K562 (cell line): ENCODE data around the gene ZFPM1.

ENCODE experiments used
- MXI1 ChIP-seq: IDR thresholded peaks from 2 replicates; pipeline ENCODE4 v1.6.1; 2011; ENCODE audit warnings: low read depth, mild to moderate bottlenecking, improper control_type of control experiment, low read length
- MYNN ChIP-seq, 2 experiments: sonication (generic); formaldehyde crosslinking in 1 of 2; IDR thresholded peaks; 2 replicates each; pipeline versions ENCODE4 v1.5.0 to v1.6.1; 2016 to 2020; ENCODE audit warnings: antibody characterized with exemption in 1 of 2, missing genetic modification reagents in 1 of 2
- NR1H2 ChIP-seq: sonication (generic); formaldehyde crosslinking; IDR thresholded peaks from 2 replicates; pipeline ENCODE4 v1.4.0; 2020; ENCODE audit warnings: mild to moderate bottlenecking, missing genetic modification reagents
- SMARCC2 ChIP-seq: fragments of 450-650 bp; IDR thresholded peaks from 2 replicates; pipeline ENCODE4 v1.6.1; 2017; ENCODE audit warnings: antibody characterized with exemption, moderate library complexity, mild to moderate bottlenecking, low read depth
- TEAD4 ChIP-seq, 2 experiments: sonication (generic) in 1 of 2; formaldehyde crosslinking in 1 of 2; IDR thresholded peaks; 2 replicates each; pipeline versions ENCODE4 v1.6.1 to v1.8.0; 2012 to 2022; ENCODE audit warnings: borderline replicate concordance in 1 of 2, inconsistent platforms in 1 of 2, low read length in 1 of 2, mild to moderate bottlenecking in 1 of 2, missing genetic modification reagents in 1 of 2
- TF ChIP-seq, protein P1 (sequence below), 2 experiments: fragments of 200-800 bp in 1 of 2; sonication (Bioruptor generic) in 1 of 2; sonication (generic) in 1 of 2; formaldehyde crosslinking in 1 of 2; IDR thresholded peaks in 1 of 2; conservative IDR thresholded peaks in 1 of 2; 2 replicates each; pipeline versions ENCODE4 v1.5.0 to v1.6.1; 2016 to 2020; ENCODE audit warnings: missing compliant biosample characterization in 1 of 2, missing genetic modification characterization in 1 of 2, missing genetic modification reagents in 1 of 2
- TF ChIP-seq, protein P2 (sequence below), 3 experiments: IDR thresholded peaks in 2 of 3; conservative IDR thresholded peaks in 1 of 3; 2 replicates each; pipeline ENCODE4 v1.5.1; 2011 to 2012; ENCODE audit warnings: low read length in 3 of 3, mild to moderate bottlenecking in 3 of 3, control low read depth in 2 of 3, improper control_type of control experiment in 1 of 3, inconsistent platforms in 1 of 3, low read depth in 1 of 3, mixed read lengths in 1 of 3, moderate library complexity in 1 of 3; ENCODE audit not compliant: insufficient read depth in 2 of 3

DNA sequence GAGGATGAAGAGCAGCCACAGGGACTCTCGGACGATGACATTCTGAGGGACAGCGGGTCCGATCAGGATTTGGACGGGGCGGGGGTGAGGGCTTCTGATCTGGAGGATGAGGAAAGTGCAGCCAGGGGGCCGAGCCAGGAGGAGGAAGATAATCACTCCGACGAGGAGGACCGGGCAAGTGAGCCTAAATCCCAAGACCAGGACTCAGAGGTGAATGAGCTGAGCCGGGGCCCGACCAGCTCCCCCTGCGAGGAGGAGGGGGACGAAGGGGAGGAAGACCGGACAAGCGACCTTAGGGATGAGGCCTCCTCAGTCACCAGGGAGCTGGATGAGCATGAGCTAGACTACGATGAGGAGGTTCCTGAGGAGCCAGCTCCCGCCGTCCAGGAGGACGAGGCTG, 124.1 kb downstream of the ZFPM1 start:
- TF ChIP-seq MYNN (IDR thresholded peaks at IDR 0.05) = no peak
- no peak for TF ChIP-seq MYNN (CRISPR knock-in tag; IDR thresholded peaks at IDR 0.05)
- TF ChIP-seq, protein P1, sequence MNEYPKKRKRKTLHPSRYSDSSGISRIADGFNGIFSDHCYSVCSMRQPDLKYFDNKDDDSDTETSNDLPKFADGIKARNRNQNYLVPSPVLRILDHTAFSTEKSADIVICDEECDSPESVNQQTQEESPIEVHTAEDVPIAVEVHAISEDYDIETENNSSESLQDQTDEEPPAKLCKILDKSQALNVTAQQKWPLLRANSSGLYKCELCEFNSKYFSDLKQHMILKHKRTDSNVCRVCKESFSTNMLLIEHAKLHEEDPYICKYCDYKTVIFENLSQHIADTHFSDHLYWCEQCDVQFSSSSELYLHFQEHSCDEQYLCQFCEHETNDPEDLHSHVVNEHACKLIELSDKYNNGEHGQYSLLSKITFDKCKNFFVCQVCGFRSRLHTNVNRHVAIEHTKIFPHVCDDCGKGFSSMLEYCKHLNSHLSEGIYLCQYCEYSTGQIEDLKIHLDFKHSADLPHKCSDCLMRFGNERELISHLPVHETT (CRISPR knock-in tag; conservative IDR thresholded peaks at IDR 0.05 in 1 of 2, IDR thresholded peaks at IDR 0.05 in 1 of 2) = no peak
- no peak for TF ChIP-seq MXI1
- TF ChIP-seq SMARCC2 = no peak
- no peak for TF ChIP-seq TEAD4 (IDR thresholded peaks at IDR 0.05; ENCODE audit: low read length)
- TF ChIP-seq TEAD4 (CRISPR knock-in tag; IDR thresholded peaks at IDR 0.05; ENCODE audit: borderline replicate concordance) = no peak
- TF ChIP-seq, protein P2, sequence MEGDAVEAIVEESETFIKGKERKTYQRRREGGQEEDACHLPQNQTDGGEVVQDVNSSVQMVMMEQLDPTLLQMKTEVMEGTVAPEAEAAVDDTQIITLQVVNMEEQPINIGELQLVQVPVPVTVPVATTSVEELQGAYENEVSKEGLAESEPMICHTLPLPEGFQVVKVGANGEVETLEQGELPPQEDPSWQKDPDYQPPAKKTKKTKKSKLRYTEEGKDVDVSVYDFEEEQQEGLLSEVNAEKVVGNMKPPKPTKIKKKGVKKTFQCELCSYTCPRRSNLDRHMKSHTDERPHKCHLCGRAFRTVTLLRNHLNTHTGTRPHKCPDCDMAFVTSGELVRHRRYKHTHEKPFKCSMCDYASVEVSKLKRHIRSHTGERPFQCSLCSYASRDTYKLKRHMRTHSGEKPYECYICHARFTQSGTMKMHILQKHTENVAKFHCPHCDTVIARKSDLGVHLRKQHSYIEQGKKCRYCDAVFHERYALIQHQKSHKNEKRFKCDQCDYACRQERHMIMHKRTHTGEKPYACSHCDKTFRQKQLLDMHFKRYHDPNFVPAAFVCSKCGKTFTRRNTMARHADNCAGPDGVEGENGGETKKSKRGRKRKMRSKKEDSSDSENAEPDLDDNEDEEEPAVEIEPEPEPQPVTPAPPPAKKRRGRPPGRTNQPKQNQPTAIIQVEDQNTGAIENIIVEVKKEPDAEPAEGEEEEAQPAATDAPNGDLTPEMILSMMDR (IDR thresholded peaks at IDR 0.05 in 2 of 3, conservative IDR thresholded peaks at IDR 0.05 in 1 of 3; ENCODE audit: insufficient read depth in 2 of 3, low read depth in 1 of 3, low read length in 3 of 3) = no peak
- no peak for TF ChIP-seq NR1H2 (CRISPR knock-in tag)
